ENCODE data around the gene KRT15.

The KRT15 gene

DNA sequence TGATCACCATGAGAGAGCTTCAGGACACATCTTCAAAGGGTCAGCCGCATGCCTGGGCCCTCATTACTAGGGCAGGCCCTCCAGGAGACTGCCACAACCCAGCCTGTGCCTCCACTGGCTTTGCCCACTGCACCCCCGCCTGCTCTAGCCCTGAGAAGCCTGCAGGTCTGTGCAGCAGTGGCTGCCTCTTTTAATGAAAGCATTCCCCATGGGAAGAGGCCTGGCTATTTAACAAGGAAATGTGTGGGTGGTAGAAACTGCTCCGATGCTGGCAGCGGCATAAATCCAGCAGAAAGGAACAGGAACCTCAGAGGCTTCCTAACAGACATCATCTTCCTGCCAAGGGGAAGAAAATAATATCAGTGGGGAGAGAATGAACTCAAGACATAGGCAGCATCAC is 51.1 kb downstream of the KRT15 start:
- Histone ChIP-seq H3K27ac (no peak overlapping the region), H3K4me3 (no peak overlapping the region)
- TF ChIP-seq, protein P1, sequence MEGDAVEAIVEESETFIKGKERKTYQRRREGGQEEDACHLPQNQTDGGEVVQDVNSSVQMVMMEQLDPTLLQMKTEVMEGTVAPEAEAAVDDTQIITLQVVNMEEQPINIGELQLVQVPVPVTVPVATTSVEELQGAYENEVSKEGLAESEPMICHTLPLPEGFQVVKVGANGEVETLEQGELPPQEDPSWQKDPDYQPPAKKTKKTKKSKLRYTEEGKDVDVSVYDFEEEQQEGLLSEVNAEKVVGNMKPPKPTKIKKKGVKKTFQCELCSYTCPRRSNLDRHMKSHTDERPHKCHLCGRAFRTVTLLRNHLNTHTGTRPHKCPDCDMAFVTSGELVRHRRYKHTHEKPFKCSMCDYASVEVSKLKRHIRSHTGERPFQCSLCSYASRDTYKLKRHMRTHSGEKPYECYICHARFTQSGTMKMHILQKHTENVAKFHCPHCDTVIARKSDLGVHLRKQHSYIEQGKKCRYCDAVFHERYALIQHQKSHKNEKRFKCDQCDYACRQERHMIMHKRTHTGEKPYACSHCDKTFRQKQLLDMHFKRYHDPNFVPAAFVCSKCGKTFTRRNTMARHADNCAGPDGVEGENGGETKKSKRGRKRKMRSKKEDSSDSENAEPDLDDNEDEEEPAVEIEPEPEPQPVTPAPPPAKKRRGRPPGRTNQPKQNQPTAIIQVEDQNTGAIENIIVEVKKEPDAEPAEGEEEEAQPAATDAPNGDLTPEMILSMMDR (IDR thresholded peaks at IDR 0.05) = no peak
- no peak for DNase-seq (ENCODE audit: low spot score)

DNA sequence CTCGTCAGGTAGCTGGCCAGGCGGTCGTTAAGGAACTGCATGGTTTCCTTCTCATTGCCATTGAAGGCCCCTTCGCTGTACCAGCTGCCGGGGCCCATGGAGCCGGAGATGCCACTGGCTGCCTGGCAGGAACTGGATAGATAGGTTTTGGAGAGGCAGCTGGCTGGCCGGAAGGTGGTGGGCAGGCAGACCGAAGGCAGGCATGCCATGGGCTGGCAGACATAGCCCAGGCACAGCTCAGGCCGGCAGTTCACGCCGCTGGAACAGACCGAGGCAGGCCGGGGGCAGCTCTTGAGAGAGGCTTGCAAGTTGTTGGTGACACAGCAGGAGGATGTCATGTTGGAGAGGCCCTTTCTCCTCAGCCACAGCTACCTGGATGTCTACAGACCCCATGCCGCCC is 51.7 kb downstream of the KRT15 start, which contains the start of gene KRT32:
Gene KRT32, minus strand, starts transcription at position 399 of the 400 bp plus-strand sequence. Its CDS starts 61 bp downstream, at position 338.
- no peak for DNase-seq (ENCODE audit: low spot score)
- Histone ChIP-seq H3K4me3 (no peak within 1 kb of the TSS), H3K27ac (no peak within 1 kb of the TSS)
- TF ChIP-seq, protein P1 (IDR thresholded peaks at IDR 0.05) = no peak

DNA sequence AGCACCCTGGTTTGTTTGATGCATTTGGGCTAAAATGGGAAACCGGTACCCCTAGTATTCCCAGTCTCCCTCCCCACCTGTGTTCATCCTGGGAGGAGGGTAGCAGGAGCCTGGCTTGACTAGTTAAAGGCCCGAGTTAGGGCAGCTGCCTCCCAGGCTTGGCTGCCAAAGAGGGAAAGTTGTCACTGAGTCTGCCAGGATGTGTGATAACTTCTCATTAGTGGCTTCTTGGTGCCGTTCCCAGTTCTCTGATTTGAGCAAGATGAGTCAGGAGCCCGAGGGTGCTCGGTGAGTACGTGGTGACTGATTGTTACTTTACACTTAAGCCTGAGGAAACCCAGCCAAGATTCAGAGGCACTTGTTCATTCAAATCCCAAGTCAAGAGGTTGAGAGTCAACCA is 54.0 kb downstream of the KRT15 start:
- no peak for DNase-seq (ENCODE audit: low spot score)
- Histone ChIP-seq H3K27ac (no peak overlapping the region), H3K4me3 (no peak overlapping the region)
- TF ChIP-seq, protein P1 (IDR thresholded peaks at IDR 0.05) = no peak

DNA sequence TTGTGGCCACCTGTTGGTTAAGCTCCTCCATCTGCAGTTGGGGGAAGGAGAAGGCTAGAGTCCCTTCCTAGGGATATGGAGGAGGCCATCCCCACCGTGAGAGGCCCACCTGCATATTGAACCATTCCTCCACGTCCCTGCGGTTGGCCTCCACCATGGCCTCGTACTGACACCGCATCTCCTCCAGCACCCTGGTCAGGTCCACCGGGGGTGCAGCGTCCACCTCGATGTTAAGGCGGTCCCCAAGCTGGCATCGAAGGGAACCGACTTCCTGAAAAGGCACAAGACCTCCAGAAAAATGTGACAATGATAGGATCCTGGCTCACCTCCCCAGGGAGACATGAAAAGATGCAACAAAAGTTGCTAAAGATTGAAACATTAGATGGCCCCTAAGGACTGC is 54.5 kb downstream of the KRT15 start:
- TF ChIP-seq, protein P1 (IDR thresholded peaks at IDR 0.05) = no peak
- DNase-seq (ENCODE audit: low spot score) = no peak
- no peak overlapping the region for H3K4me3 ChIP-seq
- H3K27ac ChIP-seq = no peak overlapping the region

DNA sequence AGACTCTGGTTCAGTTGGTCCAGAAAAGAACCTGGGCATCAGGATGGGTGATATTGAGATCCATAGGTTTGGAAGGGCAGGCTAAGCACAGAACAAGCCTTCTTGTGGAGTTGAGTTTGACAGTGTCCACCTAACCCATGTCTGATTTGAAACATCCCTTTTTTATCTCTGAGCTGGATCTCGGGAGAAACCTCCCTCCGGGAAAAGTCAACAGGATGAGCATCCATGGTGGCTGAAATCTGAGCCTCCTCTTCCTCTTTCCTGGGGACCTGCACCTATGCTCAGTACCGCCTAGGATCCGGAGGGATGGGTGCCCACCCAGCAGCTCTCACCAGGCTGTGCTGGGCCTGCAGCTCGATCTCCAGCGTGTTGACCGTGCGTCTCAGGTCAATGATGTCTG is 54.9 kb downstream of the KRT15 start:
- Histone ChIP-seq H3K4me3 (no peak overlapping the region), H3K27ac (no peak overlapping the region)
- DNase-seq (ENCODE audit: low spot score) = no peak
- TF ChIP-seq, protein P1 (IDR thresholded peaks at IDR 0.05) = no peak

Measured in coronary artery (tissue), 2 donors.